Left hindlimb (tissue), 1 donor: ENCODE results near the gene COL18A1.
A peak's percentile ranks its signal among the peaks of the same experiment; 100 is the strongest.

ENCODE experiments used
- DNase-seq: peaks from one replicate; pipeline ENCODE4 v3.0.0-alpha.2; 2018

Gene COL18A1

DNA sequence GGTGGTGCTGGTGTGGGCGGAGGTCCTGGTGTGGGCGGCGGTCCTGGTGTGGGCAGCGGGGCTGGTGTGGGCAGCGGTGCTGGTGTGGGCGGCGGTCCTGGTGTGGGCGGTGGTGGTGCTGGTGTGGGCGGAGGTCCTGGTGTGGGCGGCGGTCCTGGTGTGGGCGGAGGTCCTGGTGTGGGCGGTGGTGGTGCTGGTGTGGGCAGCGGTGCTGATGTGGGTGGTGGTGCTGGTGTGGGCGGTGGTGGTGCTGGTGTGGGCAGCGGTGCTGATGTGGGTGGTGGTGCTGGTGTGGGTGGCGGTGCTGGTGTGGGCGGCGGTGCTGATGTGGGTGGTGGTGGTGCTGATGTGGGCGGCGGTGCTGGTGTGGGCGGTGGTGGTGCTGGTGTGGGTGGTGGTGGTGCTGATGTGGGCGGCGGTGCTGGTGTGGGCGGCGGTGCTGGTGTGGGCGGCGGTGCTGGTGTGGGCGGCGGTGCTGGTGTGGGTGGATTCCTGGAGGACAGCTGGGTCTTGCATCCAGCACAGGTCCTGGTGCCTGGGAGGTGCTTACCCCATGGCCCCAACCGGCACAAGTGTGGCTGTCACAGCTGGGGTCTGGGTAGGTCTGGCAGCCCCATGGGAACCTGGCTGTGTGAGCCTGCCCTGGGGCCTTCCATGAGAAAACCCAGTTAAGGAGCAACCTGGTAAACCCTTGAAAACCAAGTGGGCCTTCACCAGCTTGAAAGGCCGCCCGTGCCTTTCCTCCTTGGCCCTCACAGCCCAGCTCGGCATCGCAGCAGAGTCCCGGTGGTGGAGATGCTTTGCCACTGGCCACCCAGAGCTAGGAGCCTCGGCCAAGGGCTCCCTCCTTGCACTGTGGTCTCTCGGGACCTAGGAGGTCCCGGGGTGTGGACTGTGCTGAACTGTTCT, 38.0 kb downstream of the COL18A1 start:
- DNase-seq: peak; percentile 24

DNA sequence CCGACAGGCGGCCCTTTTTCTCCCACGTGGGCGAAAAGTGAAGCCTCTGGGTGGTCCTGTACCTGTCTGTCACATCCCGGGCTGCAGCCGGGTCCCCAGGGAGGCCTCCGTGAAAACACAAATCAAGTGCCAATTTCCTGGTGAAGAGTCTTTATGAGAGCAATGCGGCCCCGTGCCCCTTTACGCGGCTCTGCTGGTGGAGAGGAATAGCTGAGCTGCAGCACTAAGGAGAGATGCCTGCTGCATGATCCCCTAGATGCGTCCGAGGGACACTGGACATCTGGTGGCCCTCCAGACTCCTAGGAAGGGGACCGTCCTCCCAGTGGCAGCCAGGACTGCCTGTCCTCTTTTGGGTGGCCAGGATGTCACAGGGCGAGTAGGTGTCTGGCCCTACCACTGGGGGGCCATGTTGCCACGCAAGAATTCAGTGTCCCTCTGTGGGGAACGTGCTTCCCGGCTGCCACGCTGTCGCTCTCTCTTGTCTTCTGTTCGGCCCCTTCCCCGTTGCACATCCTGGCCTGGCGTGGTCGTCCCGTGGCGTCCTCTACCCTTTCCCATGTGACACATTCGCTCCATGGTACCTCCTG, 38.7 kb downstream of the COL18A1 start:
- peak; percentile 20 for DNase-seq

- peak; percentile 25 for DNase-seq
These were observed 39.4 kb downstream of the COL18A1 start for GRCh38 chr21:45444385-45444784.

- DNase-seq: no peak
These were observed 40.4 kb downstream of the COL18A1 start for GRCh38 chr21:45445369-45445768.

DNA sequence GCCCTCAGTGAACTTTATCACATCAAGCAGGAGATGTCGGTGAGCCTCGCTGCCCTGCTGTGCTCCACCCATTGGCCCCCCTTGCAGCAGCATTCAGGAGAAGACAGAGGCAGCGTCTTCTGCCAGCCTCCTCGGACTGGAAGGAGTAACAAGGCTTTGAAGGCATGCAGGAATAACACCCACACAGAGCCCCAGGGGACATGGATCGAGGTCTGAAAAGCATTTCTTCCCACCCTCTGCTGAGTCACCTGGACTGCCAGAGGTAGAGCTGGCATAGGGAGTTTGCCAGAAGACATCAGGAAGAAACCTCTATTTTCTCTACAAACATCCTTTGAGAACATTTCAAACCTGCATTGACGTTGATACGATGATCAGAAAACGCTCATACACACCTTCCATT, 42.9 kb downstream of the COL18A1 start:
- DNase-seq: no peak

DNA sequence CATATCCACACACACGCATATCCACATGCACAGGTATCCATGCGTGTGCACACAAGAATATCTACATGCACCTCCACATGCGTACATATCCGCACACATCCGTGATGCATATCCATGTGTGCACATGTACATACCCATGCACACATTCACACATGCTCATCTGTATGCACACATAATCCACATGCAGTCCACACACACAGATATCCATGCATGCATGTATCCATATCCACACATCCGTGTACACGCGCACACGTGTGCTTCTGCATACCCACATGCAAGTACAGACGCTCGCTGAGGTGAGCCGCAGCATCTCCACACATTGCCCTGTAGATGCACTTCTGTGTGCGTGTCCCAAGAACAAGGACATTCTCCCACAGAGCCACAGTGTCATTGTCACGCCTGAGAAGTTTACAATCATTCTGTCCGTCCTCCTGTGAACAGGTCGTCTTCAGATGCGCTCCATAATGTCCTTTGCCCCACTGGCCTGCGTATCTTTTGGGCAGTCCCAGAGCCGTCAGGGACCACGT, 43.4 kb downstream of the COL18A1 start:
- DNase-seq: no peak

GRCh38 chr21:45448810-45449657, 44.1 kb downstream of the COL18A1 start:
- peak; percentile 53 for DNase-seq

DNA sequence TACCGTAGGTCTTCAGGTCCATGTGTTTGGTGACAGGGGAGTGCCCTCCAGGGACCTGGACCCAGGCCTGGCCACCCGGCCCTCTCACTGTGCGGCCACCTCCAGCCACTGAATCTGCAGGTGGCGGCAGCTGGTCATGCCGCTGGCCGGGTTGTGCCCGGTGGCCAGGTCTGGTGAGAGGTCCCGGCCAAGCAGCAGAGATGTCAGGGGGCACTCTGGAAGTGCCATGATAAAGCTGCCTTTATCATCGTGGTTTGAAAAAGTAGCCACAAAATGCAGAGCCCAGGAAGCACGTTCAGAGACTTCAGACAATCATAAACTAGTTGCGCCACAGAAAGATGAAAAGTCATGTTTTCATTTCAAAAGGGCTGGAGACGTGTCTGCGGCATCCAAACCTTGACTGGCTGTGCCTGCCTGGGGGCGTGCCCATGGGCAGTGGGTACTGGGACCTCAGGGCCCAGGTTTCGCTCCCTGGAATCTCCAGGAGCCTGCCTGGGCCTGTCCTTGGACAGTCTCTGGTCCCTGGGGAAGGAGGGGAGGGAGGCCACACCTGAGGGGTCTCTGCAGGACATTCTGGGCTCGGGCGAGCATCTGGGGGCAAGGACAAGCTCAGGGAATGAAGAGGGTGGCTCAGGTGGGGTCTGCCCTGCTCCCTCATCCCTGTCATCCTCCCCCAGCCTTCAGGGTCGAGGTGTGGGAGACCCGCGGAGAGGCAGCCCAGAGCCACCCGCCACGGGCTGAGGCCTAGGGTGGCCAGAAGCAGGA, 44.9 kb downstream of the COL18A1 start:
- DNase-seq: peak; percentile 28

DNA sequence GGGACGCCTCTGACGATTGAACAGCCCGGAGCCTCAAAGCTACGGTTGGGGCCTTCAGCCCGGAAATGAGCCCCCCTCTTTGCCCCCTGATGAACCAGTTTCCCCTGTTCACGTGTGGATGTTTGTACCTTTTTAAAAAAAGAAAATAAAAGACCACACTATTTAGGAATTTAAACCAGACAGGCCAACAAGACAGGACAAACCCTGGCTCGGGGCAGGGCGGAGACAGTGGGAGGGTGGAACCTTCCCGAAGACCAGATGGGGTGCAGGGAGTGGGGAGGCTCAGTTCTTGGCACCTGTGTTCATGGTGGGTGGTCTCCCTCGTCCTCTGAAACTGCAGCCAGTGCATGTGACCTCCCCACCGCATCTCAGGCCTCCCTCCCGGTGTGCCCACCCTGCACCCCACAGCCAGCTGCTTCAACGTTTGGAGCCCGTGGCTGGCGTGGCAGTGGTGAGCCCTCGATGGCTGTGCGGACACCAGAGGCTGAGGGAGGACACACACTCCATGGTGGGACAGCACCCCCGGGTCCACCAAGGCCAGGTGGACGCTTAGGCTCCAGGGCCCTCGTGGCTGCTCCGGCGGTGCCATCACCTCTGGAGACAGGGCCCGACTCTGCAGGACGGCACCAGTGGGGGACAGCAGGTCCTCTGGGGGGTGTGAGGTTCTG, 45.6 kb downstream of the COL18A1 start:
- peak; percentile 24 for DNase-seq

- peak; percentile 29 for DNase-seq
These were observed 46.3 kb downstream of the COL18A1 start for GRCh38 chr21:45451091-45451740.

- peak; percentile 17 for DNase-seq
These were observed 46.8 kb downstream of the COL18A1 start for GRCh38 chr21:45451771-45452182.

- no peak for DNase-seq
These were observed 47.8 kb downstream of the COL18A1 start for GRCh38 chr21:45452696-45453307.

GRCh38 chr21:45453308-45453950, 48.5 kb downstream of the COL18A1 start:
- peak; percentile 20 for DNase-seq

GRCh38 chr21:45454060-45454925, 49.3 kb downstream of the COL18A1 start:
- peak; percentile 33 for DNase-seq

DNA sequence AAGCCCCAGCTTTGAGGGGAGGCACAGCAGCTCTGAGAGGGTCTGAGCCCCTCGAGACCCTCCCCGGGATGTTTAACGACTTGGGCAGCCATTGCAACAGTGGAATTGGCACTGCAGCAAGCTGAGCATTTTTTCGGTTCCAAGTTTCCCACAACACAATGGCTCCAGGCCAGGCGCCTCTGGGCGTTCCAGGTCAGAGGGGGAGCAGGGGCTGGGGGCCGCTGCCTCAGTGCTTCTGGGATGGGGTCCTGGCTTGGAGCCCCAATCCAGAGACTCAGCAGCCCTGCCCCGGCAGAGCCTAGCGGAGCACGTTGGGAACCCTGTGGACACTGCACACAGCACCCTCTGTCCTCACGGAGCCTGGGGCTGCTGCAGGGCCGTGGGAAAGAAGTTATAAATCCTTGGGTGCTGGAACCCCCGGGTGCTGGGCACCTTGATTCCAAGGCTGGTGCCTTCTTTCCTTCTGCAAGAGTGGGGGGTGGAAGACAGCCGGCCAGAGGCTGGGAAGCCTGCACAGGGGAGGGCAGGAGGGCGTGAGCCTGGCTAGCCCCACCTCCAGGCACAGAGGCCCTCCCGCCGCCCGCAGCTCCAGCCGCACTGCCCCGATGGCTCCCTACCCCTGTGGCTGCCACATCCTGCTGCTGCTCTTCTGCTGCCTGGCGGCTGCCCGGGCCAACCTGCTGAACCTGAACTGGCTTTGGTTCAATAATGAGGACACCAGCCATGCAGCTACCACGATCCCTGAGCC, 50.1 kb downstream of the COL18A1 start:
- DNase-seq: peak; percentile 64

GRCh38 chr21:45455674-45456583, 51.0 kb downstream of the COL18A1 start:
- DNase-seq: peak; percentile 63

DNA sequence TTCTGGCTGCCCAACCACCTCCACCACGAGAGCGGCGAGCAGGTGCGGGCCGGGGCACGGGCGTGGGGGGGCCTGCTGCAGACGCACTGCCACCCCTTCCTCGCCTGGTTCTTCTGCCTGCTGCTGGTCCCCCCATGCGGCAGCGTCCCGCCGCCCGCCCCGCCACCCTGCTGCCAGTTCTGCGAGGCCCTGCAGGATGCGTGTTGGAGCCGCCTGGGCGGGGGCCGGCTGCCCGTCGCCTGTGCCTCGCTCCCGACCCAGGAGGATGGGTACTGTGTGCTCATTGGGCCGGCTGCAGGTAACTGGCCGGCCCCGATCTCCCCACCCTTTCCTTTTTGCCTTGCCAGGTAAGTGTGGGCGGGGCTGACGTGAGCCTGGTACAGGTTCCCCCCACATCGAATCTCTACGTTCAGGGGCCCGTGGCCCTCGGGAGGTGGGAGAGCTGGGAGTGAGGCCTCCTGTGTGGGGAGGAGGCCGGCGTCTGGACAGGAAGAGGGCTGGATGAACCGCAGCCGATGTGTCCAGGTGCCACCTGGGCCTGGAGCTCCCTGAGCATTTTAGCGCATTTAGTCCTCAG, 51.7 kb downstream of the COL18A1 start:
- DNase-seq: no peak
